Psoas muscle (tissue), 8 donors: Measurements from ENCODE around the gene CDRT4. TPM values are rescaled to one million over a fixed set of nuclear protein-coding genes. Genes with fewer than 3 reads are reported as not detected.

ENCODE experiments used
- ATAC-seq, 4 donors: fragments of 200-7000 bp; cut with Tn5 transposase; one replicate each; pipeline ENCODE4 v1.9.1; 2020; ENCODE audit warnings: moderate library complexity in 3 of 4, mild to moderate bottlenecking in 2 of 4
- DNase-seq, 2 donors: peaks; one replicate each; pipeline ENCODE4 v3.0.0-alpha.2; 2020
- H3K27ac ChIP-seq: fragments of 200-600 bp; one replicate; pipeline ENCODE4 v1.8.0; 2022
- H3K27me3 ChIP-seq, 3 donors: fragments of 200-600 bp in 1 of 3; one replicate each; pipeline versions ENCODE4 v1.6.1 to v1.8.0; 2013 to 2022; ENCODE audit warnings: low read length in 2 of 3, mild to moderate bottlenecking in 2 of 3, moderate library complexity in 1 of 3; ENCODE audit not compliant: insufficient read depth in 3 of 3
- H3K36me3 ChIP-seq, 2 donors: fragments of 200-600 bp in 1 of 2; one replicate each; pipeline versions ENCODE4 v1.6.1 to v1.8.0; 2013 to 2022; ENCODE audit warnings: low read depth in 1 of 2, mild to moderate bottlenecking in 1 of 2, moderate library complexity in 1 of 2; ENCODE audit not compliant: insufficient read depth in 1 of 2
- H3K4me1 ChIP-seq: fragments of 200-600 bp; one replicate; pipeline ENCODE4 v1.8.0; 2022
- H3K4me3 ChIP-seq: fragments of 200-600 bp; one replicate; pipeline ENCODE4 v1.8.0; 2022; ENCODE audit warnings: mild to moderate bottlenecking
- H3K9me3 ChIP-seq: fragments of 200-600 bp; one replicate; pipeline ENCODE4 v1.8.0; 2022
- CTCF ChIP-seq: fragments of 200-600 bp; IDR thresholded peaks from one replicate; pipeline ENCODE4 v1.8.0; 2022; ENCODE audit warnings: antibody characterized with exemption
- WGBS, 3 donors: extraction: QIAGEN DNeasy Blood & Tissue Kit; methylation state at CpG; one replicate each; pipeline versions ENCODE4 v1.1.6 to v1.1.7; 2013; 5-methylcytosine and 5-hydroxymethylcytosine counted together
- intact Hi-C, 2 donors: fragments of 100-400 bp; cut with DNase I; formaldehyde crosslinking; loops; one replicate each; pipeline versions ENCODE4 v1.11.0 to v1.14.2; 2022
- polyA plus RNA-seq, 3 donors: library from polyadenylated mRNA; stranded (reverse); fragments of 200-250 nt; gene quantifications; one replicate each; pipeline ENCODE4 v1.2.3, GENCODE V29; 2013
- total RNA-seq, 4 donors: library from RNA; stranded (reverse); fragmentation: NEBNext Ultra II Directional in 2 of 4; extraction: Animal tissue kit (Norgen Biotek cat#: 25700) in 2 of 4; gene quantifications; one replicate each; pipeline versions ENCODE4 v1.2.1 to v1.2.4, GENCODE V29; 2021 to 2023
- donor health status: healthy with polysubstance abuse.
- donor health status: DM: no; HTN: no; CAD: no; lungs with moderate emphysema.
- donor health status: Bipolar disorder and iron deficiency.
- donor health status: healthy.
- donor health status: DM: yes; HTN: yes; CAD: no.
- donor health status: DM: no; HTN: no; CAD: no.
- donor health status: DM: no; HTN: no; CAD: no.
- donor health status: DM: yes; HTN: yes; CAD: no.

The CDRT4 gene
- total and polyA plus RNA-seq, 7 donors, result 0.29 to 2.0 (median 0.73) TPM; not detected in 1

DNA sequence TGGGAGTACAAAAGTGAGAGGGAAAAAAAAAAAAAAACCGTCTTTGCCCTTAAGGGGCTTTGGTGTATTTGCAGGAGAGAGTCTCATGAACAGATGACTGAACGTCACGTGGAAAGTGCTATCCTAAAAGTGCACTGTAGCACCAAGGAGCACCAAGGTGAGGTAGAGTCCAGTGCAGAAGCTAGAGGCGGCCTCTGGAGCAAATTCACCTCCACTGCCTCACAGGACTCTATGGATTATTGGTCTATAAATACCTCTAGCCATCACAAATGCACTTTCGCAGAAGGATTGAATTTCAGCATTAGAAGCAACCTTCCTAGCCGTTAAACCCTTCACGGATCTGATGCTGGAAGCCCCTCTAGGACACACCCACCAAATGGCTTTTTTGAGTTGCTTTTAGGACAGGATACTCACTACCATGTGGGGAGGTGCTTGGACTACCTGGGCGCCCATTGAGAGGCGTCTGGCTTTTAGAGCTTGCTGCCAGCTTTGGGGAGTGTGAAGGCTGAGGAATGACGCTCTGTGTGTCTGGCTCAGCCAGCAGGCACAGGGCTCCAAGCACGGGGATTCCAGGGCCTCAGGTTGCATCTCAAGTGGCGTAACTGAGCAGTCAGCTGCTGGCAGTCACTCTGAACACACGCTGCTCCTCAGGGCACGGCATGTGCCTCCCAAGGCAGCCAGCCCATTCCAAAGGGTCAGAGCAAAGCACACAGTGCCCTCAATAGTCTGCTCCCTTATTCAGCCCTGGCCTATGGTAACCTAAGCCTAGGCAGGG, 52.7 kb downstream of the CDRT4 start:
- WGBS, 3 donors, result 30 to 40% (median 35%) methylated on average over 14 of the region's 14 CpGs
- peak; percentile 94 to 97 (median 94) for ATAC-seq
- intact Hi-C loops, result loop anchor here (1.0 to 5.0 kb wide), 5 partner anchors 16 to 152 kb away; no protein-coding TSS in a partner anchor

GRCh38 chr17:15413101-15413771, 54.2 kb downstream of the CDRT4 start:
- H3K4me1 ChIP-seq, result peaks cover 20% of the 10 kb centered on the region
- intact Hi-C loops, result loop anchor here (5.0 kb wide), 3 partner anchors 89 to 151 kb away; no protein-coding TSS in a partner anchor
- 71 to 80% (median 75%) methylated on average over 9 of the region's 9 CpGs for WGBS, 3 donors

More for the DNA sequence above, 52.7 kb downstream of the CDRT4 start:
- Histone ChIP-seq H3K9me3 (no peaks in the 10 kb centered on the region), H3K4me1 (peaks cover 20% of the 10 kb centered on the region), H3K27ac (peak overlapping the region; percentile 93), H3K36me3 (no peaks in the 10 kb centered on the region), H3K4me3 (peak overlapping the region; percentile 37), H3K27me3 (no peaks in the 10 kb centered on the region)
- peak; percentile 89 to 96 for DNase-seq
- no peak for TF ChIP-seq CTCF

DNA sequence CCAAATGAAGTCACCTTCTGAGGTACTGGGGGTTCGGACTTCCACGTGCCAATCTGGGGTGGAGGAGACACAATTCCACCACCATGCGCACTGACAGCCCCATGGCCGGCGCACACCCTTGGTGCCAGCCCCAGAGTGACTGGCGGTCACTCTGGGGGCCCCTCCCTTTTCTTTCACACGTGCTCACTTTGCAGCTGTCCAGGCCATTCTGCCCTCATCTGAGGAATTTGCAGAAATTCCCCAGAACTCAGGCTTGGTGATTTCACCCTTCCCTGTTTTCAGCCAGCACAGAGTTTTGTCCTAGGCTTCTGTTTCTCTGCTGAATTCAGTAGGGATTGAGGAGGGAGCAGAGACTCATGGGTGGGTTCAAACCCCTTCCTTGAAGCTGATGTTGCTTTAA, 54.8 kb downstream of the CDRT4 start:
- Histone ChIP-seq H3K9me3 (no peaks in the 10 kb centered on the region), H3K4me3 (no peak overlapping the region), H3K36me3 (no peaks in the 10 kb centered on the region), H3K4me1 (peaks cover 20% of the 10 kb centered on the region), H3K27me3 (no peaks in the 10 kb centered on the region), H3K27ac (peak overlapping the region; percentile 34)
- WGBS, 3 donors, result 76 to 86% (median 77%) methylated on average over 7 of the region's 7 CpGs
- intact Hi-C loops, result loop anchor here (5.0 kb wide), 3 partner anchors 90 to 150 kb away; no protein-coding TSS in a partner anchor
- DNase-seq (peak in 1 of 2 donors; percentile 29), ATAC-seq (no peak)
- TF ChIP-seq CTCF, result no peak

More at GRCh38 chr17:15413101-15413771, 54.2 kb downstream of the CDRT4 start:
- Histone ChIP-seq H3K36me3 (no peaks in the 10 kb centered on the region), H3K4me3 (no peak overlapping the region), H3K9me3 (no peaks in the 10 kb centered on the region), H3K27me3 (no peaks in the 10 kb centered on the region), H3K27ac (peak overlapping the region; percentile 34)
- ATAC-seq (no peak), DNase-seq (no peak)
- no peak for TF ChIP-seq CTCF

- Histone ChIP-seq H3K4me3 (no peak overlapping the region), H3K36me3 (no peaks in the 10 kb centered on the region), H3K27me3 (no peaks in the 10 kb centered on the region), H3K4me1 (peaks cover 20% of the 10 kb centered on the region), H3K9me3 (no peaks in the 10 kb centered on the region), H3K27ac (peak overlapping the region; percentile 34)
- TF ChIP-seq CTCF, result no peak
- ATAC-seq (no peak), DNase-seq (peak; percentile 60 to 74)
- intact Hi-C loops, result loop anchor here (5.0 kb wide), 3 partner anchors 91 to 149 kb away; no protein-coding TSS in a partner anchor
- WGBS, 3 donors, result 59 to 67% (median 61%) methylated on average over 7 of the region's 7 CpGs
Measured at GRCh38 chr17:15411384-15412198, 55.8 kb downstream of the CDRT4 start.
